ENCODE data around the gene NPC1L1.

NPC1L1 gene

GRCh38 chr7:44522315-44522714 is 18.8 kb downstream of the NPC1L1 start:
- TF ChIP-seq, protein P1, sequence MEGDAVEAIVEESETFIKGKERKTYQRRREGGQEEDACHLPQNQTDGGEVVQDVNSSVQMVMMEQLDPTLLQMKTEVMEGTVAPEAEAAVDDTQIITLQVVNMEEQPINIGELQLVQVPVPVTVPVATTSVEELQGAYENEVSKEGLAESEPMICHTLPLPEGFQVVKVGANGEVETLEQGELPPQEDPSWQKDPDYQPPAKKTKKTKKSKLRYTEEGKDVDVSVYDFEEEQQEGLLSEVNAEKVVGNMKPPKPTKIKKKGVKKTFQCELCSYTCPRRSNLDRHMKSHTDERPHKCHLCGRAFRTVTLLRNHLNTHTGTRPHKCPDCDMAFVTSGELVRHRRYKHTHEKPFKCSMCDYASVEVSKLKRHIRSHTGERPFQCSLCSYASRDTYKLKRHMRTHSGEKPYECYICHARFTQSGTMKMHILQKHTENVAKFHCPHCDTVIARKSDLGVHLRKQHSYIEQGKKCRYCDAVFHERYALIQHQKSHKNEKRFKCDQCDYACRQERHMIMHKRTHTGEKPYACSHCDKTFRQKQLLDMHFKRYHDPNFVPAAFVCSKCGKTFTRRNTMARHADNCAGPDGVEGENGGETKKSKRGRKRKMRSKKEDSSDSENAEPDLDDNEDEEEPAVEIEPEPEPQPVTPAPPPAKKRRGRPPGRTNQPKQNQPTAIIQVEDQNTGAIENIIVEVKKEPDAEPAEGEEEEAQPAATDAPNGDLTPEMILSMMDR (IDR thresholded peaks at IDR 0.05; ENCODE audit: control insufficient read depth, extremely low read depth, insufficient read depth) = no peak
- no peak overlapping the region for H3K4me3 ChIP-seq (ENCODE audit: low read depth, low read length)
- DNase-seq (ENCODE audit: low read depth) = no peak

DNA sequence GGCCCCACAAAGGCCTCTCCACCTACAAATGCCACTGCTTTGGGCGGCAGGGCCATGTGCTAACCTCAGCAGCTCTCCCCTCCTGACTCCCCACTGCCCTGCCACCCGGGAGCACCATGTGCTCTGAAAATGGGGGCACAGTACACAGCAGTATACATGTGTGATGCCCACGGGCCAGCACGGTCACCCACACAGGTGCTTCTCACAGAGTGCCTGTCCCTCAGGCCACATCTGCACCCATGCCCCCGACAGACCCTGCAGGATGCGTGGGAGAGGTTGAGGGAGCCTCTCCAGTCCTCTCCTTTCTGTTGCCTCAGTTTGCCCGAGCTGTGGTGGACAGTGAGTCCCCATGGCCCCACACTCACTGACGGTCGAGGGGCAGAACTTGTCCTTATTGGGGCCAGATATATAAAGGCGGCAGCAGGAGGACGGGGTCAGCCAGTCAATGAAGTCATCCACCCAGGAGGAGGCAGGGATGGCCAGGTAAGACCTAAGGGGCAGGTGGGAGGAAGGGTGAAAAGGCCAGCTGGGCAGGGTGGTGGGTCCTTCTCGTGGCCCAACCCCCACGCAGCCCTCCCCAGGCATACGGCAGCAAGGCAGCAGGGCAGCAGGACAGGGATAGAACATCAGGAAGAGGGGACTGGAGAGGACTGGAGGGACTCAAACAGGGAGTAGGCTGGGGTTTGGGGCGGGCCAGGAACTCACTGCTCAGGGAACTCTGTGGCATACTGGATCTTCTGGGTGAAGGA is 19.6 kb downstream of the NPC1L1 start:
- TF ChIP-seq, protein P1 (IDR thresholded peaks at IDR 0.05; ENCODE audit: control insufficient read depth, extremely low read depth, insufficient read depth) = no peak
- H3K4me3 ChIP-seq (ENCODE audit: low read depth, low read length) = no peak overlapping the region
- no peak for DNase-seq (ENCODE audit: low read depth)

DNA sequence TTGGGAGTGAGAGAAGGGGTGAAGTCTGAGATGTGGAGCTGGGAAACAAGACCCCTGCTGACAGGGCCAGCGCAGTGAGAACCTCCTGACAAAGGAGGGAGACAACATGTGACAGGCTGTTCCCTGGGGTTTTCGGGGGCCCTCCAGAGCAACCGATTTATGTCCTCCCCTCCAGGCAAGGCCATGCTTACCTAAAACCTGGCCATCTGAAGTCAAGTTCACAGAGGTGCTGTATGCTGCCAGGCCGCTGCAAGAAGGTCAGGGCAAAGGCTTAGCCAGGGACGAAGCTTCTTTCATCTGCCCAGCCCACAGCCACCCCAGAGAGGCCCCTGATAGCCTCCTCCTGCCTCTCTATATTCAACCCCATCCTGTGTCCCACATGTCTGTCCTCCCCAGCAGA is 20.6 kb downstream of the NPC1L1 start:
- DNase-seq (ENCODE audit: low read depth) = no peak
- TF ChIP-seq, protein P1 (IDR thresholded peaks at IDR 0.05; ENCODE audit: control insufficient read depth, extremely low read depth, insufficient read depth) = no peak
- H3K4me3 ChIP-seq (ENCODE audit: low read depth, low read length) = no peak overlapping the region

DNA sequence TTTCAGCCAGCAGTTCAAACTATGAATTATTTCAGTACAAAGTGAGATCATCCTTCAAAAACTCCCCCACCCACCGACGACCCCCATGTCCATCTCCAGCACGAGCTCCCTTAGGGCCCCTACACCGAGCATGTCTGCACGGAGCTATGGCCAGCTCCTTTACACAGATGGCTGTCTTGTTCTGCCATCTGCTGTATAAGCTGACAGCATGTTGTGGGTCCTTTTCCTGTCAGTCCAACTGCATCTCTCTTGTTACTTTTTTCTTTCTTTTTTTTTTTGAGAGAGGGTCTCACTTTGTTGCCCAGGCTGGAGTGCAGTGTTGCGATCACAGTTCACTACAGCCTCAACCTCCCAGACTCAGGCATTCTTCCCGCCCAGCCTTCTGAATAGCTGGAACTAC is 21.6 kb downstream of the NPC1L1 start:
- DNase-seq (ENCODE audit: low read depth) = no peak
- TF ChIP-seq, protein P1 (IDR thresholded peaks at IDR 0.05; ENCODE audit: control insufficient read depth, extremely low read depth, insufficient read depth) = no peak
- H3K4me3 ChIP-seq (ENCODE audit: low read depth, low read length) = no peak overlapping the region

DNA sequence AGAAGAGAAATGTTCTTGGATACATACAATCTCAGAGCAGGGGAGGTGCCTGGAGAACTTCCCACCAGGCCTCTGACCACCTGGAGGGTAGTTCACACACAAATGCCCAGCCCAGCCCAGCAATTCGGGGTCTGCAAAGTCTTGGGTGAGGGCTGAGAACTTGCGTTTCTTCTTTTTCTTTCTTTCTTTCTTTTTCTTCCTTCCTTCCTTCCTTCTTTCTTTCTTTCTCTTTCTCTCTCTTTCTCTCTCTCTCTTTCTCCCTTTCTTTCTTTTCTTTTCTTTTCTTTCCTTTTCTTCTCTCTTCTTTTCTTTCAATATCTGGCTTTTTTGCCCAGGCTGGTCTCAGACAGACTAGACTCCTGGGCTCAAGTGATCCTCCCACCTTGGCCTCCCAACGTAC is 22.4 kb downstream of the NPC1L1 start:
- TF ChIP-seq, protein P1 (IDR thresholded peaks at IDR 0.05; ENCODE audit: control insufficient read depth, extremely low read depth, insufficient read depth) = no peak
- no peak for DNase-seq (ENCODE audit: low read depth)
- no peak overlapping the region for H3K4me3 ChIP-seq (ENCODE audit: low read depth, low read length)

GRCh38 chr7:44517175-44517574 is 24.0 kb downstream of the NPC1L1 start:
- H3K4me3 ChIP-seq (ENCODE audit: low read depth, low read length) = no peak overlapping the region
- TF ChIP-seq, protein P1 (IDR thresholded peaks at IDR 0.05; ENCODE audit: control insufficient read depth, extremely low read depth, insufficient read depth) = no peak
- DNase-seq (ENCODE audit: low read depth) = no peak

Data from LNCaP clone FGC (cell line).